LoVo (cell line): ENCODE measurements around the gene VIPR2.
"Not testable (repeated sequence)": the region's sequence is repeated elsewhere in the genome, so short reads cannot be mapped to it uniquely, and the experiment has no call there.

Source experiments
- DNase-seq: peaks from one replicate; pipeline ENCODE4 v3.0.0-alpha.2; 2016; ENCODE audit warnings: low spot score

The VIPR2 gene

DNA sequence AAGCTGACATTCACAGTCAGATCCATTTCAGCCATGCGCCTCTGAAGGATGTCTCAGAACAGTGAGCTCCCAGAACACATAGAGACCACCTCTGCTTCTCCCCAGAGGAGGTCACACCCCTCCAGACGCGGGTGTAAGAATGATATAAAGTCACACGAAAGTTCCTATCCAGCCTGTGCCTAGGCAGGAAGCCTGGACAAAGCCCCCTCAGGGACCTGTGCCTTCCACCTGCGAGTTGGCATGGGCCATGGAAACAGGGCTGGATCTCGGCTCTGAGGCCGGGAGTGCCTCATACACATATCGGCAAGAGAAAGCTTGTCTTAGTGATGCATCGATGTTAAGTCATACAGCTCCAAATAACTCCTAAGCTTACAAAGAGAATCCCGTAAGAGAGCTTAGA lies 5.0 kb downstream of the VIPR2 start:
- no peak for DNase-seq

DNA sequence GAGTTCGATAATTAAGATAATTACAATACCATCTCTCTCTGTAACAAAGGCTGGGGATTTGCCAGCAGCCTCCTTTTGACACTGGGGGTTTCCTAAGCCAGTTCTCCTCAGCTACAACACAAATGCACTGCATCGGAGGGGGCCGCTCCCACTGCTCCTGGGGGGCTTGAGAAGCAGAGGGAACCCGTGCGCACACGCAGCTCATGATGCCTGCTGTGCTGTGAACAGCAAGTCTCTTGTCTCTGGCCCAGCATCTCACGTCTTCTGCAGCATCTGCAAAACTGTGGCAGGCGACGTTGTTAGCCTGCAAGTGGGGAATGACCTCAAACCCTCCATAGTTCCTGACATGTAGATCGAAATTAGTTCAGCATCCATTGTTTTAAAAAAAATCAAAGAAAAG lies 5.5 kb downstream of the VIPR2 start:
- DNase-seq, result no peak

DNA sequence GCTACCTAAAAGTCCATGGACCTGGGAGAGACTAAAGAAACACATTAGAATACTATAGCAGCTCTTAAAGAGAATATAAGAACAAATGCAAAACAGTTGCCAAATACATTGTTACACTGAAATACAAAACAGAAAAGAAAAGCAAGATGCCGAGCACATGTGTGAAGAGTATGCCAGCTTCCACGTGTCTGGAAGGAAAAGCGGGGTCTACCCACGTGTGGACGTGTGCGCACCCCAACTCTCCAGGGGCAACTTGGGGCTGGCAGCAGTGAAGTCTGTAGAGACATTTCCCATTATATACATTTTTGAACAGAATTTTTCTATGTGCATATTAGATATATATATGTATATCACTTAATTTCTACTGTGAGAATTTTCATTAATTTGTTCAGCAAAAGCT lies 6.2 kb downstream of the VIPR2 start:
- no peak for DNase-seq

DNA sequence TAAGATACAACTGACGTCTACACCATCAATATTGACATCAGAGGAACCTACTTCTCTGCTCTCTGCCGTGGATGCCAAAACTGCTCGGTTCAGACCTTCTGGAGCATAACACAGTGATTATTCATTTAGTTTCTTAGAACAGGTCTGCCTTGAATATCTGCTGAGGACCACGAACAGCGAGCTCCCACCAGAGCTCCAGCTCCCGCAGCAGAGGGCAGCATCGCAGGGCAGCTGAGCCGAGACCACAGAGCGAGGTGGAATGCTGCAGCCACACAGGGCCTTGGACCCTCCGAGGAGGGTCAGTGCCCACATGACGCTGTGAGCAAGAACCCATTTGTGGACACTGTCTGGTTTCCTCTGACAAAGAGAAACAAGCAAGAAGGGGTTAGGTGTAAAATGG lies 6.8 kb downstream of the VIPR2 start:
- no peak for DNase-seq

DNA sequence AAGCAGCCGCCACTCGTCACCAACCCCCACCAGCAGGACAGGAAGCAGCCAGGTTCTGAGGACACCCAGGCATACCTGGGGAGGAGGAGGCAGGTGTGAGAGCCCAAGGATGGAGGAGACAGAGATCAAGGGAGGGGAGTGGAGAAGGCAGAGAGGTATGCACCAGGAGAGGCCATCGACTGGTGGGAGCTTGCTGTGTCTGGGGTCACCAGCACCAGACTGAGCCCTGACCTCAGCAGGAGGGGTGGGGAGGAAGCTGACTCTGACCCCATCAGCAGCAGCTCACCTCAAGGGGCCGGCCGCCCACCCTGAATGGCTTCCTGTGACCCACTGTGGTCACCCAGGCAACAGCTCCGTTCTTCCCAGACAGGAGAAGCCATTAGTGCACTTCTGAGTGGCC lies 7.8 kb downstream of the VIPR2 start:
- DNase-seq, result no peak

DNA sequence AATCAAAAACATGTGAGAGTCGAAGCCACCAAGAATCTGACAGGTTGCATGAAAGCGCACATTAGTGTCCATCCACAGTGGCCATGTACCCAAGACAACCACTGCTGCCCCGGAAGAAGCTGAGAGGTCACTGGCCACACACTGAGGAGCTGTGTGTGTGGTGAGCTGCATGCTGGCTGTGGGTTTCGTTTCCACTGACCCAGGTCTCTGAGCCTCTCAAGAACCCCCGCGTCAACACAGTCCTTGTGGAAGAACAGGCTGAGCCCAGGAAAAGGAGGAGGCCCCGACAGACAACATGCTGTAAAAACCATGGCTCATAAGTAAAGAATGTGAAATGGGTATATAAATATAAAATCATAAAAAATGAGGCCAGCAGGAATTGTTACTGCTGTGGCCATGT lies 8.2 kb downstream of the VIPR2 start:
- peak; percentile 46 for DNase-seq

DNA sequence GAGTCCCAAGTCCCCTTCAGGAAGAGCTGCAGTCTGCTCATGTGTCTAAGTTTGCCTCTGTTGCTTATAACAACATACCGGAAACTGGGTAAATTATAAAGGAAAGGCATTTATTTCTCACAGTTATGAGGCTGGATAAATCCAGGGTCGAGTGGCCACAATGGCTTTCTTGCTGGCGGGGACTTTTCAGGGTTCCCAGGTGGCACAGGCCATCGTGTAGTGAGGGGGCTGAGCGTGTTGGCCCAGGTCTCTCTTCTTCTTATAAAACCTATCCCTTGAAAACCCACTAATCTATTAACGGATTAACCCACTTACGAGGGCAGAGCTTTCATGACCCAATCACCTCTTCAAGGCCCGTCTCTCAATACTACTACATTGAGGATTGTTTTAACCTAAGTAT lies 8.7 kb downstream of the VIPR2 start:
- no peak for DNase-seq

DNA sequence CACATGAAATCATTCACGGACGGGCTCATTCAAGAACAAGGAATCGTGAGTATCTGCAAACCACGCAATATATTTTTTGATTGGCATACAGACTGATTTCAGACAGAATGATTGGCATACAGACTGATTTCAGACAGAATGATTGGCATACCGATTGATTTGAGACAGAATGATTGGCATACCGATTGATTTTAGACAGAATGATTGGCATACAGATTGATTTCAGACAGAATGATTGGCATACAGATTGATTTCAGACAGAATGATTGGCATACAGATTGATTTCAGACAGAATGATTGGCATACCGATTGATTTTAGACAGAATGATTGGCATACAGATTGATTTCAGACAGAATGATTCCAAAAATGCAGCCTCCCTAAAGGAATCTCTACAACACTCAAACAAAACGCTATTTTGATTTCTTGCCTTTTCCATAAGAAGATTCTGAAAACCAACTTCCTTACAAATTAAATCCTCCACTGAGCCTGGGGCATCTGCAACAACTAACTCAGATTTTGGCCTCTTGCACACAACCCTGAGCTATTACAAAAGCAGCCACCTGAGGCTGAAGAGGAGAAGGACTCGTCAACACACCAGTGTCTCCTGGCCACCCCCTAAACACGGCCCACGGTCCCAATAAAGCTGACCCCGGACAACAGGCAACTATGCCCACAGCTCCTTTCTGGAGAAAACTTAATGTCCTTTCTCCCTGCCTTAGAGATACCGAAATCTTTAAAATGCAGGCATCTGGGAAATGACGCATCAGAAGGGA lies 11.8 kb downstream of the VIPR2 start:
- DNase-seq, result not testable (repeated sequence)

DNA sequence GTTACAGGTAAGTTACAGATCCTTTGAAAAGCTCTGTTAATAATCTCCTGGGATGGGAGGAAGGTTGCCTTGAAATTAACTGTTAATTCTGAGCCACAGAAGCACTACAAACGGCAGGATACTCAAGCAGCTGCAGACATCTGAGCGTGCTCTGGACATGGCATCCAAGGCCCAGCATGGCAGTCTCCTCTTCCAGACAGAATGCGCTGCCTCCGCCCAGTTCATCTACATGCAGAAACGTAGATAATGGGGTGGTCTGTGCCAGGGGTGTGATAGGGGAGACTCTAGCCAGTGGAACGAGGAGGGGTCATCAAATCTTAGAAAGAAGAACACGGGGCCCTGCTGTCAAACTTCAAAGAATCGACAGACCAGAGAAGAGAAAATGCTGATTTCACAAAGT lies 13.8 kb downstream of the VIPR2 start:
- no peak for DNase-seq

DNA sequence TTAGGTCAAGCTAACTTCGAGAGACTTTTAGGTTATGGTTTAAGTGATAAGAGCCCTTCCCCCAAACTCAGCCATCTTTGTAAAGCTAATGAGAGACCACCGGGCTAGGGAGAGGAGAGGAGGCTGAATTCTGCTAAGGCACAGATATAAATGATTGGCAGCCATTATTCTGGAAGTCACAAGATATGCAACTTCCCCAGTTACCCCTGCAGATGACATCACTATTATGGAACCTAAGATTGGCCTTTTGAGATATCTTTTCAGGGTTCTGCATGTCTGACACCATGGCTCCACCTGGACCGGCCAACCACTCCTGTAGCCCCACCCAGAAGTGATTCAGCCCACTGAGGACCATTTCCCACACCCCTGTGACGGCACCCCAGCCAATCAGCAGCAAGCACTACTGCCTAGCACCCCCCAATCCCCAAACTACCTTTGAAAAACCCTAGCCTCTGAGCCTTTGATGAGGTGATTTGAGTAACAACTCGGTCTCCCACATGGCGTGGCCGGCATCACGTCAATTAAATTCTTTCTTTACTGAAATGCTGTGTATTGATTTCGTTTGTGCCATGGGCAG lies 14.4 kb downstream of the VIPR2 start:
- DNase-seq, result no peak

DNA sequence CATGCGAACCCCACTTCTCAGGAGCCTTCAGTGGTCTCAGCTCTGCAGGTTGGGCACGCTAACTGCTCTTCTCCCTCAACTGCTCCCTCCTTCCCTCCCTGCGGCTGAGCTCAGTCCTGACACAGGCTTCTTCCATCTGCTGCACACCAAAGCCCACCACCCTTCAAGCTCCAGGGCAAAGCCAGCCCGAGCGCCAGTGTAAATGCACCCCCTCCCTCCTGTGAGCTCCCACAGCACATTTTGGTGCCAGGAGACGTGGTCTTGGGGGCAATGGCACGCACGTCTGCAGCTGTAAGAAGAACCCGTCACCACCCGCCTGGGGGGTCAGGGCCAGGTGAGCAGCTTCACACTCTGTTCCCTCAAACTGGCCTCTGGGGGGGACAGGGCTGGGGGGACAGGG lies 15.9 kb downstream of the VIPR2 start:
- DNase-seq, result no peak

DNA sequence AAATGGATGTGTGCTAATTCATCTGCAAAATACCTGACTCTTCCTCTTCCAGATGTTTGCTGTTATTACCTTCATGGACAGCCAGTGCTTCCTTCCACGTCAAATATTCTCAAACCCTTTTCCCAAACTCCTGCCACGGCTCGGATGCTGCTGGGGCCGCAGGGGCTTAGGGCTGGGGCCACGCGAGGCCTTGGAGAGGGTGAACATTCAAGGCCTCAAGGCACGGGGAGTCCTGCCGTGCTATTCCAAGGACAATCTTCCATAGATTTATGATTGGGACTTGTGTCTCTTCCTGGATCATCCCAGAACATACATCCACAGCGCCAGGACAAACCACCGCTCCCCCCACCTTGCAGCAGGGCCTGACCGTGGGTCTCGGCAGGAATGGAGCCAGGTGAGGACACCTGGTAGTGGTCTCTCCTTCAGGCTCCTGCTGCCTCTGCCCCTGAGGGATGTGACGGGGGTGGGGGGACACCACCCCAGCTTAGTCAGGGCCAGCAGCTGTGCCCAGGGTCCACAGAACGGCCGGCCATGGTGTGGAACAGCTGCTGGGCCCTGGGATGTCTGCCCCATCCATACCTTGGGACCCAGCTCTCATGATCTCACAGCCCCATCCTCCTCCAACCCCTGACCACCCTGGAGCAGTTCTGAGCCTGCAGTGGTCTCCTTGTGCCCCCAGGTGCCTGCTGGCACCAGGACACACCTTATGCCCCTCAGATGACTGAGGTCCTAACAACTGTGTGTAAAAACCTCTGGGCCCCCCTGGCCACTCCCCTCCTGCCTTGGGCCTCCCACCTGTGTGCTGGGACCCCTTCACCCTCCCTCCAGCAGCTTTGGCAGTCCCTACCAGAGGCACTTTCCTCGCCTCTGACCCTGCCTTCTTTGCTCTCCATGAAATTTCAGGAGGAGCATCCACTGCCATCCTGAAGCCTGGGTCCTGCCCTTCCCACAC lies 16.7 kb downstream of the VIPR2 start:
- DNase-seq, result no peak

DNA sequence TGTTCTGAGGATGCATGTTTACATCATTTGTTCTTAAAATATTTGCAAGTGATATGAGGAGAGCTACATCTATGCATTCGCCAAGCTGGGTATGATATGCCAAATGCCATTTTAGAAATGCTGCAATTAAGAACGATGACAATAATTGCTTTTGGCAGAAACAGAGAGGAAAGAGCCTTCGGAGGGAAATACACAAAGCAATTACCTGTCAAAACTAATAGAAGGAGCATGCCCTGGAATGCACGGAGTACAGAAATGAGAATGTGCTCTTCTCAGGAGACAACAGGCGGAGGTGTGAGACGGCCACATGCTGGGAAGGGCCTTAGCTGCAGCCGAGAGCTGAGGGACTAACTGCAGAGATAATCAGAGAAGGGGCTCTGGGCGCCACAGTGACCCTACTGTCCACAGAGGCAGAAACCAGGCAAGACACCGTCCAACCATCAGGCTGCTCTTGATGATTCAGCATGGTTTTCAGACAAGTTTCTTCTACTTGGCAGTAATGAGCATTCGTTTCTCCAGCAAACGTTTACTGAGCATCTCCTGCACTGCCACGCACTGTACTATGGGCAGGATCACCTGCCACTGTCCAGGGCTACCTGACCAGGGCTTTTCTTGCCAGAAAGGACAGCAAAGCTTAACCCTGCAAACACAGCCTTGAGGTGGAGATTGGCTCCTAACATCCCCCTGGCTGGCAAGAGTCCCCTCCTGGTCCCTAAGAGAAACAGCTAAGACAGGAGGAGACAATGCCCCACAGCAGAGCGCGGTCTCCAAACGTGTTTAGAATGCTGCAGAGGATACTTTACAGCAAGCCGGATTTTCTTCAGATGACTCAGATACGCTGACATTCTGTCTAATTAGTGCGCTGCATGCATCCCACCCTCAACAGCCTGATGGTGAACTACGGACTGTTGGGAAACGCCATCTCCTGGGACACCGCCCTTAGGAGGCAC lies 18.1 kb downstream of the VIPR2 start:
- DNase-seq, result no peak

DNA sequence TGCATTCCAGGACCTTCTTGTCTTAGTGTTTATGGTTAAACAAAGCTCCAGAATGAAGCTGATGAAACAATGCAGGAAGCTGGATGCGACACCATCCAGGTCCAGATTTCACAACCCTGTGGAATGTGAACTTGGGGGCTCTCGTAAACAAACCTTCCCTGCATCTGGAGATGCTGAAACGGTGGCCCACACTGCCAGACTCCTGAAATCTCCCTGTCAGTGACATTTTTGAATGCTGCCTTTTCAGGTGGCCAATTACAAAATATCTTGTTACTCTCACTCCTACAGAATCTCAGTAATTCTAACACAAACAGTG lies 18.8 kb downstream of the VIPR2 start:
- DNase-seq, result no peak

DNA sequence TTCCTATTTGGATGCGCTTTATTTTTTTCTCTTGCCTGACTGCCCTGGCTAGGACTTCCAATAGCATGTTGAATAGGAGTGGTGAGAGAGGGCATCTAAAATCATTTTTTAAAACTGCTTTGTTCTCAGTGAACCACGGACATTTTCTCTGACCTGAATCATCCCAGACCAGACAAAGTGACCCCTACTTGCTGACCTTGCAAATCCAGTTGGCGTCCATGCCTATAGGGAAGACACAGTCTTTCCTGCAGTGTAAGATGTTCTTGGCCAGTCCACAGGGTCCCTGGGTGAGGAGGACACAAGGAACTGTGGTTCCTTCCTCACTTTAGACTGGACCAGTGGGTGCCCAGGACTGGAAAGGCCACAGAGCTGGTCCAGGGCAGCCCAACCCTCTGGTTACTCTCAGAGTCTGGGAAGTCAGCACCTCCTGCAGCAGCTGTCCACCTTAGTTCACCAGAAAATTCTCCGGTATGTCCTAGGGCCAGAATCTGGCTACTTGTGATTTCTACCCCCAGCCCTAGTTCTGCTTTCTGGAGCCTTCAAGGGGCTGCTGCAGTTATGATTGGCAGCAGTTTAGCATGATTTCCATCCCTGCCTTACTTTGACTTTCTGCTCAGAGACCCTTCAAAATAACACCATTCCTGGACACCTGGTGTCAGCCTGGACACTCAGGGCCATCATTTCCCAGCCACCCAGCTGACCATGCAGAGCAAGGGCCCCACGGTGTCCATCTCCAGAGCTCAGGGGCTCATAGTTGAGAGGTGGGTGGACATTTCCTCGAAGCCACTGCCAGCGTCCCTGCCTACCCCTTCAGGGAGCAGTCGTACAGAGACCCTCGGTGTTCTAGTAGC lies 19.3 kb downstream of the VIPR2 start:
- DNase-seq, result no peak

DNA sequence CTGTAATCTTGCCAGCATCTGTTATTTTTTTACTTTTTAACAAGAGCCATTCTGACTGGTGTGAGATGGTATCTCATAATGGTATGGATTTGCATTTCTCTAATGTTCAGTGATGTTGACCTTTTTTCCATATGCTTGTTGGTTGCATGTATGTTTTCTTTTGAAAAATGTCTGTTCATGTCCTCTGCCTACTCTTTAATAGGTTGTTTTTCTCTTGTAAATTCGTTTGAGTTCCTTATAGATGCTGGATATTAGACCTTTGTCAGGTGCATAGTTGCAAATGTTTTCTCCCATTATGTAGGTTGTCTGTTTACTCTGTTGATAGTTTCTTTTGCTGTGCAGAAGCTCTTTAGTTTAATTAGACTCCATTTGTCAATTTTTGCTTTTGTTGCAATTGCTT lies 20.9 kb downstream of the VIPR2 start:
- not testable (repeated sequence) for DNase-seq

DNA sequence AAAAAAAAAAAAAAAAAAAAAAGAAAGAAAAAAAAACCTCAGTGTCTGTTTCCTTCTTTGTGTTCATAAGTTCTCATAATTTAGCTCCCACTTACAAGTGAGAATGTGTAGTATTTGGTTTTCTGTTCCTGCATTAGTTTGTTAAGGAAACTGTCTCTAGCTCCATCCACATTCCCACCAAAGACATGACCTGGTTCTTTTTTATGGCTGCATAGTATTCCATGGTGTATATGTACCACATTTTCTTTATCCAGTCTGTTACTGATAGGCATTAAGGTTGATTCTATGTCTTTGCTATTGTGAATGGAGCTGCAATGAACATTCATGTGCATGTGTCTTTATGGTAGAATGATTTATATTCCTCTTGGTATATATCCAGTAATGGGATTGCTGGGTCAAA lies 21.4 kb downstream of the VIPR2 start:
- not testable (repeated sequence) for DNase-seq

DNA sequence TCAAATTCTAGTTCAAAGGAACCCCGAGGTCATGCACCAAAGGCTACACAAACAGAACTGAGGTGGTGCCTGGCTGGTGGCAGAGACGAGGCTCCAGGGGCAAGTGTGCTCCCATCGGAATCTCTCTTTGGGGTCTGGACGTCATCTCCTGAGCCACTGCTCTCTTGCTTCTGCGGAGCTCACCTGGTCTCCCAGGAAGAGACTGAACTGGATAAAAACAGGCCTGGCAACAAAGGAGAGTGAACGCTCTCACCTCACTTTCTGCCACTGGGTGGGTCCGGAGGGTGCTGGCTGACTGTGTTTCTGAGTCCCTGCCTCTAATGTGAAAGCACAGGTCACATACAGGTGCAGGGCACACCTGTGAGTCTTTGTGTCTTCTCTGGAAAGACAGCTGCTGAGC lies 22.4 kb downstream of the VIPR2 start:
- DNase-seq, result no peak

DNA sequence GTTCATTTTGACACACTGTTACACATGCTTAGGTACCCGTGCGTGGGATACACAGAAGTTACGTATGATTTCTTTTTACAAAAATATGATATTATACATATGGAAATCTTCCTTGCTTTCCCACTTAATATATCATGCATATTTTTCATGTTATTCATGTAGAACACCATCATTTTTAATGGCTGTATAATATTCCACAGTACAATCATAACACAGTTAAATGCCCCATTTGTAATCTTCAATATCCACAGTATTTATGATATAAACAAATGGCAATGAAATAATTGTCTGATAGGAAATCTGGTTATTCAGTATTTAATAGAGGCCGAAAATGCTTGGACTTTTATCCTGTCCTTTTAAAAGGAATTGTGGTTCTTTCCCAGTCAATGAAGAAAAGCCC lies 23.2 kb downstream of the VIPR2 start:
- no peak for DNase-seq

DNA sequence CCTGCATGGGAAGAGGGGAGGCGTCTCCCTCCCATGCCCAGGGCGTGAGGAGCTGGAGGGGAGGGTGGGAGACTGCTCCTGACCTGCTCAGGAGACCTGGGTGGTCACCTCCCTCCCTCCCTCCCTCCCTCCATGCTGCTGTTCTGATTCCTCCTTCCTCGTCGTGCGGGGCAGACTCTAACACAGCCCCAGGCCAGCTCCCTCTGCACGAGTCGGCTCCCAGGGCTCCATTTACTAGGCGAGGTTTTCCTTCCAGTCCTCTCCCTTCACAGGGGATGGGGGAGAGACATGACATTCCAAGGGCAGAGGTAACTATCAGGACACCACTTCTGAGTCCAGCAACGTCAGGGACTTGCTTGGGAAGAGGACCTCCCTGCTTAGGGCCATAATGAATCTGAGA lies 23.6 kb downstream of the VIPR2 start:
- DNase-seq, result no peak

DNA sequence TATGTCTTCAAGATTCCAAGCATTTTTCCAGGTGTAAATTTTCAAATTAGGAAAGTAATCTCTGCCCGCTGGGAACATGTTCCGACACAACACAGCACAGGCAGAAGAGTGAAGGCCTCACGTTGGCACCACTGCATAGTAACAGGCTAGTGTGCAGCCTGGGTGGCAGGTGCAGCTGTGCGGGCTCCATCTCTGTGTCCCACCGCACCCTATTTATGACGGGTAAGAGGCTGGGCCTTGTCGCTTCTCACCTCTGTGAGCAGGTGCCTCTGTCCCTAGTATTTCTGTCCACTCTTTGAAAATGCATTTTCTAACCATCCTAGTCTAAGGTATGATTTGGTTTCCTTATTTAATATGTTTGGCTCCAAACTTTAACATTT lies 24.1 kb downstream of the VIPR2 start:
- DNase-seq, result no peak
